K562 (cell line): ENCODE data around the gene LRRIQ1.

ENCODE experiments used
- BRF1 ChIP-seq: IDR thresholded peaks from 3 replicates; pipeline ENCODE4 v1.6.1; 2011; ENCODE audit warnings: borderline replicate concordance, mild to moderate bottlenecking; ENCODE audit not compliant: insufficient read length; ENCODE audit errors: extremely low read depth
- CTCF ChIP-seq, 3 experiments: IDR thresholded peaks in 2 of 3; conservative IDR thresholded peaks in 1 of 3; 2 replicates each; pipeline ENCODE4 v1.5.1; 2011 to 2012; ENCODE audit warnings: low read length in 3 of 3, mild to moderate bottlenecking in 3 of 3, control low read depth in 2 of 3, improper control_type of control experiment in 1 of 3, inconsistent platforms in 1 of 3, low read depth in 1 of 3, mixed read lengths in 1 of 3, moderate library complexity in 1 of 3; ENCODE audit not compliant: insufficient read depth in 2 of 3
- DPF2 ChIP-seq: fragments of 450-650 bp; IDR thresholded peaks from 2 replicates; pipeline ENCODE4 v1.6.1; 2016
- ELF2 ChIP-seq: fragments of 250-450 bp; sonication (Bioruptor Pico); IDR thresholded peaks from 2 replicates; pipeline ENCODE4 v1.5.0; 2021; ENCODE audit warnings: mild to moderate bottlenecking
- ESRRA ChIP-seq: fragments of 450-650 bp; IDR thresholded peaks from 2 replicates; pipeline ENCODE4 v1.6.1; 2014; ENCODE audit warnings: low read depth, mild to moderate bottlenecking, moderate library complexity, borderline replicate concordance
- POLR2AphosphoS2 ChIP-seq: IDR thresholded peaks from 2 replicates; pipeline ENCODE4 v1.6.1; 2012; ENCODE audit warnings: low read length, improper control_type of control experiment
- SIRT6 ChIP-seq: IDR thresholded peaks from one replicate; pipeline ENCODE4 v1.6.1; 2012; ENCODE audit warnings: low read depth, mild to moderate bottlenecking, control low read depth, inconsistent platforms, low read length, moderate library complexity
- ZNF398 ChIP-seq: fragments of 250-450 bp; sonication (Bioruptor Pico); IDR thresholded peaks from 2 replicates; pipeline ENCODE4 v1.8.0; 2021; ENCODE audit warnings: moderate library complexity, mild to moderate bottlenecking, inconsistent platforms

GRCh38 chr12:85057370-85057963, 21.3 kb downstream of the LRRIQ1 start:
- peak; percentile 8 to 50 (median 44); a peak in 3 of 6 replicates for TF ChIP-seq CTCF (IDR thresholded peaks at IDR 0.05 in 2 of 3, conservative IDR thresholded peaks at IDR 0.05 in 1 of 3; ENCODE audit: insufficient read depth in 2 of 3, low read depth in 1 of 3, low read length in 3 of 3)
- no peak for TF ChIP-seq DPF2
- no peak for TF ChIP-seq POLR2AphosphoS2
- TF ChIP-seq BRF1, result no peak
- TF ChIP-seq ESRRA, result no peak
- no peak for TF ChIP-seq ELF2
- TF ChIP-seq SIRT6, result no peak
- no peak for TF ChIP-seq ZNF398 (CRISPR knock-in tag)
